ENCODE measurements around the gene GMDS. TPM values are rescaled to one million over a fixed set of nuclear protein-coding genes. Genes with fewer than 3 reads are reported as not detected.

The GMDS gene
- total and polyA plus RNA-seq, 2 of the 4 experiments (the other 2 are of a cell fraction), result 7.3 to 21.9 TPM

DNA sequence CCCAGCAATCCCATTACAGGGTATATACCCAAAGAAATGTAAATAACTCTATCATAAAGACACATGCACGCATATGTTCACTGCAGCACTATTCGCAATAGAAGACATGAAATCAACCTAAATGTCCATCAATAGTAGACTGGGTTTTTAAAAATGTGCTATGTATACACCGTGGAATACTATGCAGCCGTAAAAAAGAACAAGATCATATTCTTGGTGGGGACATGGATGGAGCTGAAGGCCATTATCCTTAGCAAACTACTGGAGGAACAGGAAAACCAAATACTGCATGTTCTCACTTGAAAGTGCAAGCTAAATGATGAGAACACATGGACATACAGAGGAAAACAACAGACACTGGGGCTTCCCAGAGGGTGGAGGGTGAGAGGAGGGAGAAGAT, 201.2 kb downstream of the GMDS start:
- Histone ChIP-seq H4K8ac (ENCODE audit: low read depth in 2 of 2, low read length in 2 of 2) (no peak overlapping the region), H2AK5ac (ENCODE audit: low read depth, low read length) (no peak overlapping the region), H3K9me1 (ENCODE audit: insufficient read depth, low read length) (no peaks in the 10 kb centered on the region), H3K18ac (ENCODE audit: low read depth, low read length) (no peak overlapping the region), H2AFZ (replicated peaks; ENCODE audit: low read length, poor library complexity) (no peak overlapping the region), H2BK15ac (ENCODE audit: low read depth, low read length) (no peak overlapping the region), H3K27me3 (ENCODE audit: control insufficient read depth, insufficient read depth, low read length) (no peaks in the 10 kb centered on the region), H4K5ac (ENCODE audit: low read depth, low read length) (no peak overlapping the region), H3K79me1 (ENCODE audit: low read depth in 1 of 2, low read length in 2 of 2) (no peaks in the 10 kb centered on the region), H3K4me3 (ENCODE audit: insufficient read depth, low read depth, low read length) (no peak overlapping the region), H3K4me1 (ENCODE audit: control insufficient read depth, insufficient read depth, low read length) (no peaks in the 10 kb centered on the region), H3K56ac (ENCODE audit: extremely low read depth, insufficient read depth, low read length) (no peak overlapping the region), H3K23ac (ENCODE audit: low read depth, low read length) (no peak overlapping the region), H4K91ac (ENCODE audit: insufficient read depth, low read depth, low read length) (no peak overlapping the region), H3K4me2 (ENCODE audit: low read depth, low read length) (no peak overlapping the region), H3K4ac (ENCODE audit: low read depth, low read length) (no peak overlapping the region), H3K9me3 (ENCODE audit: control insufficient read depth, insufficient read depth, low read length) (no peaks in the 10 kb centered on the region), H2BK5ac (ENCODE audit: low read depth, low read length, poor library complexity, severe bottlenecking) (no peak overlapping the region), H2BK20ac (ENCODE audit: low read depth, low read length) (no peak overlapping the region), H2BK120ac (ENCODE audit: low read depth, low read length) (no peak overlapping the region), H3K36me3 (ENCODE audit: control insufficient read depth, insufficient read depth, low read length) (no peaks in the 10 kb centered on the region), H4K20me1 (ENCODE audit: insufficient read depth, low read length) (no peaks in the 10 kb centered on the region), H3K14ac (replicated peaks; ENCODE audit: low read depth, low read length) (no peak overlapping the region), H3K9ac (ENCODE audit: low read depth, low read length) (no peak overlapping the region), H2AK9ac (replicated peaks; ENCODE audit: low read depth, low read length, poor library complexity) (no peak overlapping the region), H3K27ac (ENCODE audit: insufficient read depth, low read length) (no peak overlapping the region)
- CTCF ChIA-PET, result interaction anchor here (0.9 kb wide), 1 partner anchor 358 kb away, joined by 3 read pairs; no protein-coding TSS in a partner anchor
- ATAC-seq (ENCODE audit: low read depth) (no peak), DNase-seq (no peak)
- TF ChIP-seq NFE2L2 (IDR thresholded peaks at IDR 0.05; ENCODE audit: low read depth, low read length), result no peak
- TF ChIP-seq FOS (IDR thresholded peaks at IDR 0.05; ENCODE audit: low read depth, low read length), result no peak
- TF ChIP-seq, protein P1, sequence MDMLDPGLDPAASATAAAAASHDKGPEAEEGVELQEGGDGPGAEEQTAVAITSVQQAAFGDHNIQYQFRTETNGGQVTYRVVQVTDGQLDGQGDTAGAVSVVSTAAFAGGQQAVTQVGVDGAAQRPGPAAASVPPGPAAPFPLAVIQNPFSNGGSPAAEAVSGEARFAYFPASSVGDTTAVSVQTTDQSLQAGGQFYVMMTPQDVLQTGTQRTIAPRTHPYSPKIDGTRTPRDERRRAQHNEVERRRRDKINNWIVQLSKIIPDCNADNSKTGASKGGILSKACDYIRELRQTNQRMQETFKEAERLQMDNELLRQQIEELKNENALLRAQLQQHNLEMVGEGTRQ (IDR thresholded peaks at IDR 0.05; ENCODE audit: low read depth, low read length), result no peak
- TF ChIP-seq RAD21 (IDR thresholded peaks at IDR 0.05; ENCODE audit: low read length), result no peak
- no peak for TF ChIP-seq CEBPB (IDR thresholded peaks at IDR 0.05; ENCODE audit: low read depth, low read length)
- TF ChIP-seq SMC3 (IDR thresholded peaks at IDR 0.05; ENCODE audit: low read depth, low read length), result no peak
- TF ChIP-seq RCOR1 (IDR thresholded peaks at IDR 0.05; ENCODE audit: insufficient replicate concordance, low read length), result no peak
- intact Hi-C loops (cut with micrococcal nuclease), result no loop called here
- POLR2A ChIA-PET (ENCODE audit: unreplicated experiment), result no interaction called here
- no CpG with 5 or more reads among the region's 4 CpGs for WGBS, 2 experiments (ENCODE audit: extremely low coverage in 2 of 2, insufficient read length in 1 of 2)
- in situ Hi-C loops (cut with MboI; ENCODE audit: low sequenced_read_pairs), result no loop called here
- dilution Hi-C loops (cut with HindIII; ENCODE audit: low sequenced_read_pairs, unreplicated experiment), result no loop called here
- BruUV-seq (replicated peaks), result no TSS peak
